GM19099 (cell line): ENCODE data around the gene SIL1.

ENCODE experiments used
- POLR2A ChIP-seq: IDR thresholded peaks from 3 replicates; pipeline ENCODE4 v1.6.1; 2011; ENCODE audit warnings: low read depth; ENCODE audit not compliant: insufficient read length; ENCODE audit errors: extremely low read depth

Gene SIL1

GRCh38 chr5:138948471-138949222 is 249.5 kb downstream of the SIL1 start:
- TF ChIP-seq POLR2A, result no peak

GRCh38 chr5:138947780-138948179 is 250.4 kb downstream of the SIL1 start:
- no peak for TF ChIP-seq POLR2A

DNA sequence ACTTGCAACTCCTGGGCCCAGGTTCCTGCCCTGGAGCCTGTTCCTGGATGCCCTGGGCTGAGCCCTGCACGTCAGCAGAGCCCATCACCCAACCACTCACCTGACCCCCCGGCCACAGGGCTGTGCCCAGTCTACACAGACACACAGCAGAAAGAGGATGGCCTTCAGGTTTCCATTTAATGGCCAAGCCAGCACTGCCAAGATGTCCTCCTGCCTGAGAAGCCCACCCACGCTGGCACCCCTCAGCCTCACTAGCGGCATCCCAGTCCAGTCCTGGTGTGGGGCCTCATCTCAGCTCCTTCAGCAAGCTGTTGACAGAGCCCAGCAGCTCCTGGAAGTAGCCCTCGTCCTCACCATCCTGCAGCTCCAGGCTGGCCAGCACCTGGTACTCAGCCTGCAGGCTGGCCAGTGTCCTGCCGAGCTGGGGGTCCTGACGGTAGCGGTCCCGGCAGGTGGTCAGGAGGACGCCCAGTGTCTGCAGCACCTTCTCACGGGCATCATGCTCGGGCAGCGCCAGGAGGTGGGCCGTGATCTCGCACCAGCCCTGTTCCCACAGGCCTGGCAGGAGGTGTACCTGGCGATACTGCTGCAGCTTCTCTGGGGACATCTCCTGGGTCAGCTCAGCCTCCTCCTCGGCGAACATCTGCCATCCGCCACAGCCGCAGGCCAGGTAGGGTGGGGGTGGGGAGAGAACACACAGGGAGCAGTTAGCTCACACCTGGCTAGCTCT is 251.2 kb downstream of the SIL1 start:
- TF ChIP-seq POLR2A, result no peak

GRCh38 chr5:138946241-138946623 is 251.9 kb downstream of the SIL1 start:
- no peak for TF ChIP-seq POLR2A

DNA sequence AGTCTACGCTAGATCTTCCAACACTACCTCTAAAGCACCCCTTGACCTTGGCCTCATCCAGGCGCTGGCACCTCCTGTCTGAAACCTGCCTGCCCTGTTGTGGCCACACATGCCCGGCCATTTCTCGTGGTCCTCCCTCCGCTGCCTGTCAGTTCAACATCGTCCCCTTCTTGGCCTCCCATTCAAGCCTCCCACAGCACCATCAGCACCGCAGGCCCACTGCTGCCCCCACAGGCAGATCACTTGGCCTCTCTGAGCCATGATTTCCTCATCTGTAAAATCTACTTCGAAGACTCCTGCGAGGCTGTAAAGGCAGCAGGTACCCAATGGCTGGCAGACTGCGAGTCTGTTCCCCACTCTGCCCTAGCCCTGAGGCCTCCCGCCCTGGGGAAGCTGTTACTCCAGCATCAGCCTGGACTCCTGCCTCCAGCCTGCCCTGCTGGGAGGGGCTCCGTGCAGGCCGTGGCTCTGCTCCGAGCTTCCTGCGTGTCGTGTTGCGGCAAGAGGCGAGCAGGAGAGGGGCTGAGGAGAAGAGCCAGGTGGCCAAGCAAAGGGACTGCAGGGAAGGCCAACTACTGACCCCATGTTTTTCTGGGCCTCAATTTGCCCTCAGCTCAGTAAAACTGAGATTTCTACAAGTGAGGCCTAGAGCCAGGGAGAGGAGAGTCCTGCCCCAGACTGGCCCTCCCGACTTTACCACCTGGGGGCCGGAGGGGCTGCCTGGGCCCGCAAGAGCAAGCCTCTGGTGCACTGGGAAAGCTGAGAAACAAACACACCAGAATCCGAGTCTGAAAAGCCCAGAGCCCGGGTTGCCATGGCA is 252.5 kb downstream of the SIL1 start:
- no peak for TF ChIP-seq POLR2A

DNA sequence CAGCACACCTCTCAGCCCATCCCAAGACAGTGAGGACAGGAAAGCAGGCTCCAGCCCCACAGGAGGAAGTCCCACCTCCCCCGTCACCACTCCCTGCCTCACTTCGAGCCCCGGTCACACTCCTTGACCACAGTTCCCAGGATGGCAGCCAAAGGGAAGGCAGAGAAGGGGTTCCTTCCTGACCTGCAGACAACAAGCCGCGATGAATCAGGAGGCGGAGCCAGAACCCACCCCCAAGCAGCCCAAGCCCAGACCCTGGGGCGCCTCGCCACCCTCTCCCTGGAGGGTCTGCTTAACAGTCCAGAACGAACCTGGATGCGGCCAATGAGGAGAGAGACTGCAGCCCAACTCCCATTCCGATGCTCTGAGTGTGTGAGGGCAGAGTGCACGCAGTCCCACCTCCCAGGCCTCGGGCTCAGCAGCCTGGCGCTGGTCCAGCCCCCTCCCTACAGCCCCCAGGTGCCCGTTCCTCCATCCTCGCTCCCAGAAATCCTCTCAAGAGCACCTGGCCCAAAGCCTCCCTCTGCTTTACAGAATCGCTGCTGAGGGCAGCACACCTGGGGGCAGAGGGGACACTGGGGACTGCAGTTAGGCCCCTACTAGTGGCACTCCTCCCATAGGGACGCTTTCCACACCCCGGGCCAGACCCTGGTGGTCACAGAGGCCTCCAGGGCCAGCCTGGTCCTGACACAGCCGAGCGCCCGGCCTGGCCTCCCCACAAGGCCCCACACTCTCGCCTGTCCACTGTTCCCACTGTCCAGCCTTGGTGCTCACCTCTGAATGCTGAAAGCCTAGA is 253.4 kb downstream of the SIL1 start:
- TF ChIP-seq POLR2A, result no peak

DNA sequence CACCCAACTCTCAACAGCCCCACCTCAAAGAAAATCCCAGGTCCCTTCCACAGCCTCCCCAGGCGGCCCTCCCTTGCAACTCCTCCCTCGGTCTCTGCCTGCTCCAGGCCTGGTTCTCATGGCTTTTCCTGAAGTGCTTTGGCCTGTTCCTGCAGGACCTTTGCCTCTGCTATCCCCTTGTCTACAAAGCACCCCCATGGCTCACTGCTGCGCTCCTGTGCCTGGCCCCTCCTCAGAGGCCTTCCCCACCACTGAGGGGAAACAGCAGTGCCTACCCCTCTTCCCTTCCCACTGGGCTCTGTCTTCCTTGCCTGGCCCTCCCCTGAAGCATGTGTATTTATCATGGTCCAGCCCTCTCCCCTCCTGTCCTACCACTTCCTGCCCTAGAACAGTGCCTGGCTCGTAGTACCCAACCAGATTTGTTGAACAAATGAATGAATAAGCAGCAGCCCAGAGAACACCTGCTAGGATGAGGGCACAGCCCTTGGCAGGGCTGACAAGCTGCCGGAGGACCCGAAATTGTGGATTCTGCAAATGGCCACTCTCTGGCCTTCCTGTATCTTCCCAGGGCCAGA is 254.5 kb downstream of the SIL1 start:
- no peak for TF ChIP-seq POLR2A

GRCh38 chr5:138942861-138943260 is 255.3 kb downstream of the SIL1 start:
- TF ChIP-seq POLR2A, result no peak

DNA sequence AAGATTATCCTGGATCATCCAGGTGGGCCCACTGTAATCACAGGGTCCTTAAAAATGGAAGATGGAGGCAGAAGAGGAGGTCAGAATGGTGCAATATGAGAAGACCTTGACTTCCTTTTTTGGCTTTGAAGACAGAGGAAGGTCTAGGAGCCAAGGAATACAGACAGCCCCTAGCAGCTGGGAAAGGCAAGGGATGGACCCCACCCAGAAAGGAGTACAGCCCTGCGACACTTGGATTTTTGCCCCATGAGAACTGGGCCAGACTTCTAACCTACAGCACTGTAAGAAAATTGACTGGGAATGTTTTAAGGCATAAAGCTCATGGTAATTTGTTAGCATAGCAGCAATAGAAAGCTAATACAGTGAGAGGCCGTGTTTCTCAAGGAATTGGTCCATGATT is 256.1 kb downstream of the SIL1 start:
- TF ChIP-seq POLR2A, result no peak

- no peak for TF ChIP-seq POLR2A
Measured at GRCh38 chr5:138938526-138938925, 259.6 kb downstream of the SIL1 start.

GRCh38 chr5:138937392-138938387 is 260.5 kb downstream of the SIL1 start:
- TF ChIP-seq POLR2A, result no peak

DNA sequence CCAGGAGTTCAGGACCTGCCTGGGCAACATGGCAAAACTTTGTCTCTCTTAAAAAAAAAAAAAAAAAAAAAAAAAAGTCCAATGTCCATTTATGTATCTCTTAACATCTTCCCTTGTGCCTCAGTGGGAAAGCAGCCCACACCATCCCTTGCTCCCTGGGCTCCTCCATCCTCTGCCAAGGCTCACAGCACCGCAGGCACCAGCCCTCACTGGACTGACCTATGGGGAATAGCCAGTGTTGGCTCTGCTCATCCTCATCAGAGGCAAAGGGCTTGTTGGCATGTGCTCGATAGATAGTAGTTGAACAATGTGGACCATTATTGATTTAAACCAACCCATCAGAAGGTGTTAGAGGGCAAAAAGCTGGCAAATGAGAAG is 261.2 kb downstream of the SIL1 start:
- no peak for TF ChIP-seq POLR2A

- no peak for TF ChIP-seq POLR2A
Measured at GRCh38 chr5:138936225-138936967, 261.8 kb downstream of the SIL1 start.
